IPS DF 4.7 (cell line): ENCODE measurements around the gene SLC18A3.

ENCODE experiments used
- DNase-seq: peaks from one replicate; pipeline ENCODE4 v3.0.0-alpha.2; 2013; ENCODE audit warnings: low spot score; ENCODE audit errors: extremely low read depth

SLC18A3 gene

DNA sequence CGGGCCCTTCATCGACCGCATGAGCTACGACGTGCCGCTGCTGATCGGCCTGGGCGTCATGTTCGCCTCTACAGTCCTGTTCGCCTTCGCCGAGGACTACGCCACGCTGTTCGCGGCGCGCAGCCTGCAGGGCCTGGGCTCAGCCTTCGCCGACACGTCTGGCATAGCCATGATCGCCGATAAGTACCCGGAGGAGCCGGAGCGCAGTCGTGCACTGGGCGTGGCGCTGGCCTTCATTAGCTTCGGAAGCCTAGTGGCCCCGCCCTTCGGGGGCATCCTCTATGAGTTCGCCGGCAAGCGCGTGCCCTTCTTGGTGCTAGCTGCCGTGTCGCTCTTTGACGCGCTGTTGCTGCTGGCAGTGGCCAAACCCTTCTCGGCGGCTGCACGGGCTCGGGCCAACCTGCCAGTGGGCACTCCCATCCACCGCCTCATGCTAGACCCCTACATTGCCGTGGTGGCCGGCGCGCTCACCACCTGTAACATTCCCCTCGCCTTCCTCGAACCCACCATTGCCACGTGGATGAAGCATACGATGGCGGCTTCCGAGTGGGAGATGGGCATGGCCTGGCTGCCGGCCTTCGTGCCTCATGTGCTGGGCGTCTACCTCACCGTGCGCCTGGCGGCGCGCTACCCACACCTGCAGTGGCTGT lies 1.2 kb downstream of the SLC18A3 start:
- DNase-seq = no peak

DNA sequence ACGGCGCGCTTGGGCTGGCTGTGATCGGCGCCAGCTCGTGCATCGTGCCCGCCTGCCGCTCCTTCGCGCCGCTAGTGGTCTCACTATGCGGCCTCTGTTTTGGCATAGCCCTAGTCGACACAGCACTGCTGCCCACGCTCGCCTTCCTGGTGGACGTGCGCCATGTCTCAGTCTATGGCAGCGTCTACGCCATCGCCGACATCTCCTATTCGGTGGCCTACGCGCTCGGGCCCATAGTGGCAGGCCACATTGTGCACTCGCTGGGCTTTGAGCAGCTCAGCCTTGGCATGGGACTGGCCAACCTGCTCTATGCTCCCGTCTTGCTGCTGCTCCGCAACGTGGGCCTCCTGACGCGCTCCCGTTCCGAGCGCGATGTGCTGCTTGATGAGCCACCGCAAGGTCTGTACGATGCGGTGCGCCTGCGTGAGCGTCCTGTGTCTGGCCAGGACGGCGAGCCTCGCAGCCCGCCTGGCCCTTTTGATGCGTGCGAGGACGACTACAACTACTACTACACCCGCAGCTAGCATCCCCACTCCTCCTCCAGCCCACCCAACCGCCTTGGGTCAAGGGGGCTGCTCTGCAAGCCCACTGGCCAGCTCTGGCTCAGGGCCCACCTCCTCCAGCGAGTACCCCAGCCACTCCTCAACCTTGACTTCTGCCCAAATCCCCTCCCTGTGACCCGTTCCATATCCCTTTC lies 1.9 kb downstream of the SLC18A3 start:
- no peak for DNase-seq

DNA sequence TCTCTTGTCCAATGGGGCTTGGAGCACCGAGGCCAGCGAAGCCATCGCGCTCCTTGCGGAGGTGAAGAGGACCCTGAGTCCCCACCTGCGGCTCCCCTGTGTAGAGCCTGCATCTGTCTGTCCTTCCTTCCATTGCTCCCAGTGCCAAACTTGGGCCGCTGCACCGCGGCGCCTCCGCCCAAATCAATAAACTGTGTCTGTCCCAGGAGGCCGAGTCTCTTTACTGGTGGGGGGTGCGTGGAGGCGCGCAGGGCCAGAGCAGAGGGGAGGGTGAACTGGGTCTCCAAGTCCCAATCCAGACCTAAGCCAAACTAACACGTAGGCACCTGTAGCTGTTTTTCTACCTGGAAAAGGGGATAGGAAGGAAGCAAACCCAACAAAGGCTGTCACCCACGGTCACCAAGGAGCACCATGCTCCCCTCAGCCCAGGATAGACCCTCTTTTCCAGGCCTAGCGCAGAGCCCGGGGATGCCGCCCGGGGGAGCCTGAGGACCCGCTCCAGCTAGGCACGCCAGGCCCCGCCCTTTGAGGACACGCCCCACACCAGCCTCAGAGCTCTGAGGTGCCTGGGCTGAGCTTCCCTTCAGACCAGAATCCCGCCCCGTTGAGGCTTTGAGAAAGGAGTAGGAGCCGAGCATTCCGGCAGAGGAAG lies 2.5 kb downstream of the SLC18A3 start:
- no peak for DNase-seq

- DNase-seq = no peak
Observed at GRCh38 chr10:49613165-49613881, 3.2 kb downstream of the SLC18A3 start.

DNA sequence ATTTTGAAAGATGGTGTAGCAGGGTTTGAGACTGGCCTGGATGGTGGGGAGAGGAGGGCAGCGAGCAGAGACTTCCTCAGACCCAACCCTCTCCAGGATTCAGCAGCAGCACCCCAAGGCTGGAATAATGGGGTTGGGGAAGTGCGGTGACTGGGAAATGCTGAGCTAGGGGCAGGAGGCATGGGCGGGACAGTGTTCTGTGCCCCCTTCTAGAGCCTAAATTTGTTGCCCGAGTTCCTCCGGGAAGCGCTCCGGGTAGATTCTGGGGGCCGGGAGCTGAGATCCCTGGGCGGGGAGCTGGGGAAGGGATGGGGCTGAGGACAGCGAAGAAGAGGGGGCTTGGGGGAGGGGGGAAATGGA lies 3.8 kb downstream of the SLC18A3 start, which contains the start of gene CHAT:
CHAT (plus strand) TSS at position 156 of the 360 bp plus-strand sequence; CDS start at position 309, 153 bp downstream.
- DNase-seq = no peak

DNA sequence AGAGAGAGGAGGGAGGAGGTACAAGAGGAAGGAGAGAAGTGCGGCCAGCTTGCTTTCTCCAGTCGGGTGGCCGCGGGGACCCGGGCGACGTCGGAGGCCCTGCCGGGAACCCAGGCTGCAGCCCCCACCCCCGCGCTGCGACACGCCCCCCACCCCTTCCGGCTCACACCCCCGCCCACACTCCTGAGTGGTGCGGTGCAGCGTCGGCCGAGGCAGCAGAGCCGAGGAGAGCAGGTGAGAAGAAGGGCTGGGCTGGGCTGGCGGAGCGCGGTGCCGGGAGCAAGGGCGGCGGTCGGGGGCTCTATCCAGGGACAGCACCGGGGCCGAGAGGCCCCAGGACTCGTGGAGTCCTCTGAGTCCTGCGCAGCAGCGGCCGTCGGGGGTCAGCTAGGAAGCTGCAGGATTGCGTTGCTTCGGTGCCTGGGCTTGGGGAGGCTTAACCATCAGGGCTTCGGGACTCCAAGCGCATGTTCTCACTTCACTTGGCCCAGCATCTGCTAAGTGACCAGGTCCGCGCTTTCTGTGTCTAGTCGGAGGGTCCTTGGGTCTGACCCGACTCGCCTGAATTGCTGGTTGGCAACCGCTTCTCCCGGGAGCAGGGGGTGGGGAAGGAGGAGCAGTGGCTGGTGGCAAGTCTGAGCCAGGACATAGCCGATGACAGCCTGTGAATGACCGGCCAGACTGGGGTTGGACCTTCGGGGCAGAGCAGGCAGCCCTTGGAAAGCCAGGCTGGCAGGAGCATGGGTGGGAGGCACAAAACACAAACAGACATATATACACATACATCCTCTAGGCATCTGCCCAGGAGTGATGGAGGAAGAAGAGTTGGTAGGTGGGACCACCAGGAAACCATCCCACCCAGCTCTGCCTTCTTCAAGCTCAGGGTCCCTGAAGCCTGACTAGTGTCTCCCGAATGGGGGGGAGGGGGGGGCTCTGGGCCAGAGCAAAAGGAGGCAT lies 4.4 kb downstream of the SLC18A3 start:
- DNase-seq = no peak

GRCh38 chr10:49615213-49615612 lies 5.1 kb downstream of the SLC18A3 start:
- no peak for DNase-seq

GRCh38 chr10:49615721-49616120 lies 5.6 kb downstream of the SLC18A3 start:
- no peak for DNase-seq

- no peak for DNase-seq
Observed at GRCh38 chr10:49616421-49617101, 6.5 kb downstream of the SLC18A3 start.

DNA sequence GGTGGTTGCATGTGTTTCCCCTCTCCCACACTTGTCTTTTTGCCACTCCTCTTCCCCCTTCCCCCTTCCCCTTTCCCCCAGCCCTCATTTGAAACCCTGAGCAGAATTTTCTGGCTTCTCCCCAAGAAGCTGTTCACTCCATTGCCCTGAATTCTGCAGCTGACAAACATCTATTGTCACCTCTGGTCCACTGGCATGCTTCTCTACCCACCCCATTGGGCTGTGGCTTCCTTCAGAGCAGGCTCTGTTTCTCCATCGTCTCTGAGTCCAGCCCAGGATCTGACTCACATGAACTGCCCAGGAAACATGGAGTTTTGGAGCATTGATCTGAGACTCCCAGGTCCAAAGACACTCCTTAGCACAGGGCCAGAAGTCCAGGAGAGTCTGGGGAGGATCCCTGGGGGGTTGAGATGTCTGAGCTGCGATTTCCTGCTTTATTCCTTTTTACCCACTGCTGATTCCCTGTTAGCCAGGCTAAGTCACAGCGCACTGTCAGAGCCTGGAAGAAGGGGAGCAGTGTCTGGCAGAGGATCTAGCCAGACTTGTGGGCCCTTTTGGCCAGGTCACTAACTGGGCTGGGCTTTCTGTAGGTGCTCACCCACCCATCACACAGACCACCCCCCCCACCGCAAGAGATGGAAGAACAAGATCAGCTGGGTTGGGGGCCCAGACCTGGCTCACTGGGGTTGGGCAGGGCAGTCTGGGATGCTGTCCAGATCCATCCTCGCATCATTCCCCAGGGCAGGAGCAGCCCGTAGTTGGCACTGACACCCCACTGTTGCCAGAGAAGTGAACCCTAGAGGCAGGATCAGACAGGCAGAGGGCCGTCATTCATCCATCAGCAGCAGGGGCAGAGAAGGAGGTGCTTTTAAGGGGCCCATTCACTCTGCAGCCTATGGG lies 7.3 kb downstream of the SLC18A3 start:
- DNase-seq = no peak

DNA sequence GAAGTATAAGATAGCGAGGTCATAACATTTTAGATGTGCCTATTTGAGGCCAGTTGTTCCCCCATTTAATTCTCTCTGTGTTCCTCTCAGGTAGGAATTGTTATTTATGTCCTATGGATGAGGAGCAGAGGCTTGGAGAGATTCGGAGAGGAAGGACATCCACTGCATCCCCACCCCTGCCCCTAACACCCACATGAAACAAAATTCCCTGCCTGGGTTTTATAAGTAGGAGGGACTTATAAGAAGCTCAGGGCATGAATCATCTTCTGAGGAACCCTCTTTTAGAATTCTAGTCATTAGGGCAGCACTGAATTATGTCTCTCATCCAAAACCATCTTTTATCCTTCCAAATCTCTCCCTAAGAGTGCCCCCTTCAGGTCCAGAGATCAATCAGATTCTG lies 8.7 kb downstream of the SLC18A3 start:
- no peak for DNase-seq

DNA sequence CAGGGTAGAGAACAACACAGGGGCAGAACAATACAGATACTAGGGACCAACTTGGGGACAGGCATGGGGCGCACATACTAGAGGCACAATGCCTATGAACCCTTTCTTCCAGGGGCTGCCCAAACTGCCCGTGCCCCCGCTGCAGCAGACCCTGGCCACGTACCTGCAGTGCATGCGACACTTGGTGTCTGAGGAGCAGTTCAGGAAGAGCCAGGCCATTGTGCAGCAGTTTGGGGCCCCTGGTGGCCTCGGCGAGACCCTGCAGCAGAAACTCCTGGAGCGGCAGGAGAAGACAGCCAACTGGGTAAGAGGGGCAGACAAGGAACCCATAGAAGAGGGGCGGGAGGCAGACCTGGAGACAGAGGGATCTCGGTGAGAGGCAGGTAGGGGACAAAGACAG lies 9.5 kb downstream of the SLC18A3 start:
- no peak for DNase-seq

DNA sequence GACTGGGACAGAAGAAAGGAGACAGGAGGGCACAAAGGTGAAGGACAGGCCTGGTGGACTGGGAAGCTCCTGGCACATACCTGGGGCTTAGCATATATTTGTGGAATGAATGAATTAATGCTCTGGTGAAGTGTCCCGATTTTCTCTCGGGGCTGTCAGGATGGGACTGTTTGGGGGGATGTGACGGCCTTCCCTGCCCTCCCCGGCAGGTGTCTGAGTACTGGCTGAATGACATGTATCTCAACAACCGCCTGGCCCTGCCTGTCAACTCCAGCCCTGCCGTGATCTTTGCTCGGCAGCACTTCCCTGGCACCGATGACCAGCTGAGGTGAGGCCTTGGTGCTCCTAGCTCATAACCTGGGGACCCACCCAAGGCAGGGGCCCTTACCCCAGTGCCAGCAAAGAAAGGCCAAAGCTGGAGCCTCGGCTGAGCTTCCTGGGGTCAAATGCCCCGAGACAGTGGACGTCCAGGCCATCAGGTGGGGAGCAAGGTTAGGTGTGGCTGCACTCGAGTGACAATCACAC lies 10.2 kb downstream of the SLC18A3 start:
- no peak for DNase-seq

DNA sequence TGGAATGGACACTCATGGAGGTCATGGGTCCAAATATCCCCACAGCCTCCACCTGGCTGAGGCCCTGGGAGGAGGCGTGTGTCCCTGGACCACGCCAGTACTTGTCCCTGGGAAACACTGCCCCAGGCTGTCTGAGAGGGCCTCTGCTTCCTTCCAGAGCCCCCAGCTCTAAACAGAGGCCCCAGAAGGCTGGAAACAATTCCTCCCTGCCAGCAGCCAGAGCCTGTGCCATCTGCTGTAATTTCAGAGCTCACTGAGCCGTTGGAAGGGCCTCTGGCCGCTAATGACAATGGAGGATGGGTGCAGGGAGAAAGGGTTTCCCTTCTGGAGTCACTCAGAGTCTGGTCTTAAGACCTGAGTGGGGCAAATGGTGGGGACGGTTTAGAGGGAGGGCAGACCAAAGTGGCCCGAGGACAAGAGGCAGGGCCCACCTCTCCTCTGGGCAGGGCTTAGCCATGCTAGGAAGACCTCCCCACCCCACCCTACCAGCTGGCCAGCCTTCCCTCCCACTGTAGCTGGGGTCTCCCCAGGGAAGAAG lies 10.8 kb downstream of the SLC18A3 start:
- no peak for DNase-seq

GRCh38 chr10:49621561-49621960 lies 11.5 kb downstream of the SLC18A3 start:
- DNase-seq = no peak

GRCh38 chr10:49622426-49623425 lies 12.6 kb downstream of the SLC18A3 start:
- no peak for DNase-seq

DNA sequence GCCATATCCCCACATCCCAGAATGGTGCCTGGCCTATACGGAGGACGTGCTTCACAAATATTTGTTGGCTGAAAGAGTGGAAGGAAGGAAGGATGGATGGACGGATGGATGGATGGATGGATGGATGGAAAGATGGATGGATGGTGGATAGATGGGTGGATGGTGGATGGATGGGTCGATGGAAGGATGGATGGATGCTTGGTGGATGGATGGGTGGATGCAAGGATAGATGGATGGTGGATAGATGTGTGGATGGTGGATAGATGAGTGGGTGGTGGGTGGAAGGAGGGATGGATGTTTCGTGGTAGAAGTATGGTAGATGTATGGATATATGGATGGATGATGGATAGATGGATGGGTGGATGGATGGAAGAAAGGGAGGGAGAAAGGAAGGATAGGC lies 14.5 kb downstream of the SLC18A3 start:
- DNase-seq = no peak

DNA sequence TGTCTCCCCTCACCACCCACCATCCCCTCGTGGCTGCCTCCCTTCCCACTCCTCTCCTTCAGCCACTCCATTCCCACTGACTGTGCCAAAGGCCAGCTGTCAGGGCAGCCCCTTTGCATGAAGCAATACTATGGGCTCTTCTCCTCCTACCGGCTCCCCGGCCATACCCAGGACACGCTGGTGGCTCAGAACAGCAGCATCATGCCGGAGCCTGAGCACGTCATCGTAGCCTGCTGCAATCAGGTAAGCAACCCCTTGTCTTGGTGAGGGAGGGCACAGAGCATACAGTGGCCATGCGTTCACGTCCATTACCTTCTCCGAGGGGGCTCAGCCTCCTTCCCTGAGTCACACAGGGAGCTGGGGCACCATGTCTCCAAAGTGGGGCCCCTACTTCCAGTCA lies 15.3 kb downstream of the SLC18A3 start:
- DNase-seq = no peak
